Natural killer cell (primary cell): ENCODE data around the gene CNOT9. TPM values are rescaled to one million over a fixed set of nuclear protein-coding genes. Genes with fewer than 3 reads are reported as not detected.

Experiments
- ATAC-seq, 3 donors: fragments of 150-1000 bp in 2 of 3; fragments of 200-7000 bp in 1 of 3; cut with Tn5 transposase; 1 replicate in 1 of 3; 2 replicates in 2 of 3; pipeline ENCODE4 v1.10.0; 2021; ENCODE audit warnings: mild to moderate bottlenecking in 2 of 3, moderate library complexity in 2 of 3
- DNase-seq, 2 donors: peaks; one replicate each; pipeline versions ENCODE4 v3.0.0 to v3.0.0-alpha.2; 2013 to 2021; ENCODE audit warnings: mixed read lengths in 1 of 2
- H3K27ac ChIP-seq: one replicate; pipeline ENCODE4 v1.5.1; 2013; ENCODE audit warnings: mild to moderate bottlenecking, low read length
- H3K27me3 ChIP-seq: one replicate; pipeline ENCODE4 v1.6.1; 2013; ENCODE audit warnings: low read length; ENCODE audit not compliant: control insufficient read depth, insufficient read depth
- H3K36me3 ChIP-seq: one replicate; pipeline ENCODE4 v1.6.1; 2013; ENCODE audit warnings: low read length; ENCODE audit not compliant: control insufficient read depth, insufficient read depth
- H3K4me1 ChIP-seq: one replicate; pipeline ENCODE4 v1.6.1; 2013; ENCODE audit warnings: low read length; ENCODE audit not compliant: control insufficient read depth, insufficient read depth
- H3K4me3 ChIP-seq: one replicate; pipeline ENCODE4 v1.5.1; 2013; ENCODE audit warnings: low read length
- H3K9me3 ChIP-seq: one replicate; pipeline ENCODE4 v1.6.1; 2013; ENCODE audit warnings: low read length; ENCODE audit not compliant: control insufficient read depth, insufficient read depth
- H3K27ac Mint-ChIP-seq, 2 donors: one replicate each; pipeline ENCODE4 v1.8.0; 2022; ENCODE audit warnings: mild to moderate bottlenecking in 2 of 2, mixed read lengths in 2 of 2, moderate library complexity in 1 of 2
- H3K27me3 Mint-ChIP-seq, 2 donors: one replicate each; pipeline ENCODE4 v1.8.0; 2022; ENCODE audit warnings: low read depth in 2 of 2, mixed read lengths in 2 of 2
- H3K36me3 Mint-ChIP-seq: one replicate; pipeline ENCODE4 v1.8.0; 2022; ENCODE audit warnings: mixed read lengths
- H3K4me1 Mint-ChIP-seq, 2 donors: one replicate each; pipeline ENCODE4 v1.8.0; 2022; ENCODE audit warnings: mixed read lengths in 2 of 2
- H3K4me3 Mint-ChIP-seq: one replicate; pipeline ENCODE4 v1.8.0; 2022; ENCODE audit warnings: mild to moderate bottlenecking, moderate library complexity, mixed read lengths
- H3K9me3 Mint-ChIP-seq, 2 donors: one replicate each; pipeline ENCODE4 v1.8.0; 2022; ENCODE audit warnings: mixed read lengths in 2 of 2
- WGBS: methylation state at CpG from one replicate; pipeline ENCODE4 v1.1.7; 2013; ENCODE audit warnings: missing lambda C conversion rate; ENCODE audit not compliant: insufficient coverage; 5-methylcytosine and 5-hydroxymethylcytosine counted together
- intact Hi-C: fragments of 100-400 bp; cut with micrococcal nuclease; formaldehyde crosslinking; loops from one replicate; pipeline ENCODE4 v1.14.2; 2022
- total RNA-seq, 4 donors: library from RNA; stranded (reverse); fragments of 120-200 nt in 1 of 4; gene quantifications; one replicate each; pipeline versions ENCODE4 v1.2.3 to v1.2.4, GENCODE V29; 2013 to 2022
- TF ChIP-seq, protein P1 (sequence below): fragments of 200-600 bp; IDR thresholded peaks from one replicate; pipeline ENCODE4 v1.8.0; 2022; ENCODE audit warnings: antibody characterized with exemption

The CNOT9 gene
- total RNA-seq, 3 donors from 2014 or later (not counting 1 experiment from before 2014, with no cell fraction given): 61.4 to 66.7 (median 66.3) TPM

DNA sequence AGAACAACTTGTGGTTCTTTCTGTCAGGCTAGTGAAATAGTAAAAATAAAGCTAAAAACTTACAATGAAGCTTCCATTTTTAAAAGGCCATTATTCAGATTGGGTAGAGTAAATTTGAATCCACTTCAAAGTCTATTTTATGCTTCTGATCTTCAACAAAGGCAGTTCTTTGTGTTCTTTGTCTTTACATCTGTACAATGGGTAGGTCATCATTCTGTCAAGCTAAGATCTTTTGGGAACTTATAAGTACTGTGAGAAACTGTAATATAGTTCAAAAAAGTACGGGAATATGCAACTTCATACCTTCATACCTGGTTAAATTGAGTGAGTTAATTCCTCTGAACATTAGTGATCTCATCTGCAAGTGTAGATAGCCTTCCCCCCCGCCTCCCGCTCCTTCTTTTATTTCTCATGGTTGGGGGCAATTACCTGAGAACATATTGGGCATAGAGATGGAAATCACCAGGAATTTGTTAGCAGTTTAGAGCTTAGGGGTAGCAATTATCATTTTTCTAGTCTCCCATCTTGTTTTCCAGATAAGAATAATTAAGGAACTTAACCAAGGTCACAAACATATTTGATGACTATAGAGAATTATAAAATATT lies 9.7 kb downstream of the CNOT9 start:
- no peaks in the 10 kb centered on the region for H3K27me3 Mint-ChIP-seq
- H3K27ac Mint-ChIP-seq: peak overlapping the region; percentile 54 to 61

DNA sequence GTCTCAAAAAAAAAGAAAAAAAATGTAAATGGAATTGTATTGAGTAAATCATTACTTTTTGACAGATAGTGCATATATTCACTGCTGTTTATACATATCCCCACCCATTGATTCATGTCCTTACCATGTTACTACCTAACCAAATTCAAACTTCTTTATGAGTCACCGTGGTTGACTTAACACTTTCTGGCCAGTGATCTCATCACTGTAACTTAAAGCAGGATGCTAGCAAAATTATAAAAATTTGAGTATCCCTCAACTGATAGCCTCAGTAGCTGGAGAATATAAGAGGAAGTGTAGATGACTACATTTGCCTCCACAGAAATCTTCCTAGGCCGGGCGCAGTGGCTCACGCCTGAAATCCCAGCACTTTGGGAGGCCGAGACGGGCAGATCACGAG lies 13.4 kb downstream of the CNOT9 start:
- peak overlapping the region; percentile 43 to 73 for H3K27ac Mint-ChIP-seq
- 50% methylated on average over 1 of the region's 7 CpGs for WGBS

More for the DNA sequence above, 9.7 kb downstream of the CNOT9 start:
- intact Hi-C loops: no loop called here
- H3K9me3 ChIP-seq: no peaks in the 10 kb centered on the region
- Mint-ChIP-seq H3K4me3 (no peak overlapping the region), H3K4me1 (peaks cover 24 to 32% of the 10 kb centered on the region in 2 donors), H3K9me3 (no peaks in the 10 kb centered on the region), H3K36me3 (no peaks in the 10 kb centered on the region)
- no peak overlapping the region for H3K27ac ChIP-seq
- WGBS: no CpG with 5 or more reads among the region's 3 CpGs
- H3K27me3 ChIP-seq: no peaks in the 10 kb centered on the region
- no peak for DNase-seq
- no peaks in the 10 kb centered on the region for H3K4me1 ChIP-seq
- no peak overlapping the region for H3K4me3 ChIP-seq
- peaks cover 38% of the 10 kb centered on the region for H3K36me3 ChIP-seq
- ATAC-seq: no peak
- TF ChIP-seq, protein P1, sequence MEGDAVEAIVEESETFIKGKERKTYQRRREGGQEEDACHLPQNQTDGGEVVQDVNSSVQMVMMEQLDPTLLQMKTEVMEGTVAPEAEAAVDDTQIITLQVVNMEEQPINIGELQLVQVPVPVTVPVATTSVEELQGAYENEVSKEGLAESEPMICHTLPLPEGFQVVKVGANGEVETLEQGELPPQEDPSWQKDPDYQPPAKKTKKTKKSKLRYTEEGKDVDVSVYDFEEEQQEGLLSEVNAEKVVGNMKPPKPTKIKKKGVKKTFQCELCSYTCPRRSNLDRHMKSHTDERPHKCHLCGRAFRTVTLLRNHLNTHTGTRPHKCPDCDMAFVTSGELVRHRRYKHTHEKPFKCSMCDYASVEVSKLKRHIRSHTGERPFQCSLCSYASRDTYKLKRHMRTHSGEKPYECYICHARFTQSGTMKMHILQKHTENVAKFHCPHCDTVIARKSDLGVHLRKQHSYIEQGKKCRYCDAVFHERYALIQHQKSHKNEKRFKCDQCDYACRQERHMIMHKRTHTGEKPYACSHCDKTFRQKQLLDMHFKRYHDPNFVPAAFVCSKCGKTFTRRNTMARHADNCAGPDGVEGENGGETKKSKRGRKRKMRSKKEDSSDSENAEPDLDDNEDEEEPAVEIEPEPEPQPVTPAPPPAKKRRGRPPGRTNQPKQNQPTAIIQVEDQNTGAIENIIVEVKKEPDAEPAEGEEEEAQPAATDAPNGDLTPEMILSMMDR: no peak

DNA sequence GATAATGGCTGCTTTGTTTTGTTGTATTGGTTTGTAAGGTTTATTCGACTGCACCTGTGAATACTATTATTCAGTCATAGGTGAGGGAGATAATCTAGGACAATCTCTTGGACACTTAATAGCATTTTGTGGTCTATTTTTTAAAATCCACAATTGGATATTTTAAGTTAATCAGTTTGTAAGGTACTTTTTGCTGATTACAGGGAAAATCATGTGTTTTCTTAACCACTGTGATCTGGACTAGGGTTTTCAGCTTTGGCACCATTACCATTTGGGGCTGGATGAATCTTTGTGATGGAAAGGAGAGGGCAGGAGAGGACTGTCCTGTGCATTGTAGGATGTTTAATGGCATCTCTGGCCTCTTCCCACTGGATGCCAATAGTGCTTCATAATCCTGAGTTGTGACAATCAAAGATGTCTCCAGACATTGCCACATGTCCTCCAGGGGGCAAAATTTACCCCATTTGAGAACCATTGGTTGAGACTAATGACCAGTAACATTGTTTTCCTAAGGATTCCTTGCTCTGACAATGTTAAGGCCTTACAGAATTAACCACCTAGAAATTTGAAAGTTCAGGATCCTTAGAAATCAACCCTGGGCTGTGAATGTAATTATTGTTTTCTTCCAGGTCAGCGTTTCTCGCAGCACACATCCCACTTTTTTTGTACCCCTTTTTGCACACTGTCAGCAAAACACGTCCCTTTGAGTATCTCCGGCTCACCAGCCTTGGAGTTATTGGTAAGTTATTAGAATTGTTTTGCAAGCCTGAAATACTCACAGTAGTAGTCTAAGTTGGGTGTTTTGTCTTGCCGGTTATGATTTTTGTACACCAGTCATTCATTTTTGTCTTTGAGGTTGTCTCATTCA lies 15.6 kb downstream of the CNOT9 start:
- Mint-ChIP-seq H3K27ac (peak overlapping the region; percentile 27 to 61), H3K9me3 (no peaks in the 10 kb centered on the region), H3K4me1 (peaks cover 8 to 14% of the 10 kb centered on the region in 2 donors), H3K36me3 (peaks cover 12% of the 10 kb centered on the region), H3K27me3 (no peaks in the 10 kb centered on the region), H3K4me3 (no peak overlapping the region)
- WGBS: 98% methylated on average over 5 of the region's 6 CpGs
- H3K27ac ChIP-seq: no peak overlapping the region
- DNase-seq: no peak
- no peaks in the 10 kb centered on the region for H3K9me3 ChIP-seq
- H3K27me3 ChIP-seq: no peaks in the 10 kb centered on the region
- no peaks in the 10 kb centered on the region for H3K4me1 ChIP-seq
- intact Hi-C loops: no loop called here
- ATAC-seq: no peak
- TF ChIP-seq, protein P1: no peak
- peaks cover 71% of the 10 kb centered on the region for H3K36me3 ChIP-seq
- no peak overlapping the region for H3K4me3 ChIP-seq

More for the DNA sequence above, 13.4 kb downstream of the CNOT9 start:
- no peaks in the 10 kb centered on the region for H3K9me3 ChIP-seq
- Mint-ChIP-seq H3K36me3 (peaks cover 6% of the 10 kb centered on the region), H3K27me3 (no peaks in the 10 kb centered on the region), H3K4me3 (no peak overlapping the region), H3K4me1 (peaks cover 24 to 32% of the 10 kb centered on the region in 2 donors), H3K9me3 (no peaks in the 10 kb centered on the region)
- intact Hi-C loops: no loop called here
- TF ChIP-seq, protein P1: no peak
- no peaks in the 10 kb centered on the region for H3K27me3 ChIP-seq
- peak; percentile 57 to 88 (median 62) for ATAC-seq
- no peak for DNase-seq
- no peak overlapping the region for H3K27ac ChIP-seq
- H3K4me1 ChIP-seq: no peaks in the 10 kb centered on the region
- no peak overlapping the region for H3K4me3 ChIP-seq
- peaks cover 55% of the 10 kb centered on the region for H3K36me3 ChIP-seq
